HepG2 (cell line): ENCODE data around the gene KIF24. TPM values are rescaled to one million over a fixed set of nuclear protein-coding genes. Genes with fewer than 3 reads are reported as not detected.

Experiments
- ATAC-seq: fragments of 200-7000 bp; cut with Tn5 transposase; 3 replicates; pipeline ENCODE4 v1.9.1; 2020; ENCODE audit warnings: mild to moderate bottlenecking, moderate library complexity
- Bru-seq: library from RNA; stranded (reverse); fragments of 400-500 nt; gene quantifications from one replicate; lab custom pipeline; 2021; lab: Mats Ljungman, UMichigan
- BruChase-seq, 2 experiments: library from RNA; stranded (reverse); fragments of 400-500 nt; gene quantifications; one replicate each; lab custom pipeline; 2021; lab: Mats Ljungman, UMichigan
- BruUV-seq: library from RNA; stranded (reverse); fragments of 400-500 nt; replicated peaks from 2 replicates; lab custom pipeline; 2021; lab: Mats Ljungman, UMichigan
- CTCF ChIA-PET: fragments of 300-600 bp; formaldehyde crosslinking; extraction: SDS; loops from one replicate; lab custom pipeline; 2021; ENCODE audit warnings: low total read pairs, inconsistent platforms, low intra/inter-chr PET ratio; lab: Yijun Ruan, JAX
- POLR2A ChIA-PET: fragments of 350-600 bp; sonication (Branson Sonifier 250); formaldehyde crosslinking; loops from one replicate; lab custom pipeline; 2020; ENCODE audit warnings: antibody characterized with exemption, inconsistent platforms; lab: Yijun Ruan, JAX
- DNase-seq: peaks from one replicate; pipeline ENCODE4 v3.0.0-alpha.2; 2015; ENCODE audit warnings: low spot score
- FAIRE-seq: peaks from 3 replicates; lab custom pipeline; 2011; peaks lifted over from hg19 to GRCh38; lab: Jason Lieb, UNC
- H2AFZ ChIP-seq: one replicate; pipeline ENCODE4 v1.6.1; 2011; ENCODE audit warnings: low read length, inconsistent platforms
- H3K27ac ChIP-seq: fragments of 300-600 bp; 3 replicates; pipeline ENCODE4 v1.8.0; 2011; ENCODE audit warnings: mixed run types, mild to moderate bottlenecking, mixed read lengths, low read length, inconsistent platforms; ENCODE audit not compliant: insufficient read depth; ENCODE audit errors: extremely low read length
- H3K27me3 ChIP-seq, 2 experiments: fragments of 200-600 bp in 1 of 2; 2 replicates in 1 of 2; 3 replicates in 1 of 2; pipeline versions ENCODE4 v1.6.0 to v1.8.0; 2011; ENCODE audit warnings: low read length in 2 of 2, mild to moderate bottlenecking in 2 of 2, moderate library complexity in 2 of 2, inconsistent platforms in 1 of 2; ENCODE audit not compliant: insufficient read depth in 2 of 2, control insufficient read depth in 1 of 2
- H3K36me3 ChIP-seq, 2 experiments: fragments of 200-600 bp in 1 of 2; replicated peaks in 1 of 2; 2 replicates in 1 of 2; 3 replicates in 1 of 2; pipeline versions ENCODE4 v1.5.1 to v1.8.0; 2011; ENCODE audit warnings: low read length in 2 of 2, inconsistent platforms in 1 of 2; ENCODE audit not compliant: insufficient read depth in 2 of 2, control insufficient read depth in 1 of 2
- H3K4me1 ChIP-seq: 2 replicates; pipeline ENCODE4 v1.5.1; 2012; ENCODE audit warnings: low read length, inconsistent platforms; ENCODE audit not compliant: insufficient read depth
- H3K4me2 ChIP-seq: 2 replicates; pipeline ENCODE4 v1.6.0; 2011; ENCODE audit warnings: low read depth, low read length, inconsistent platforms
- H3K4me3 ChIP-seq, 3 experiments: fragments of 200-600 bp in 1 of 3; sonication (generic), shearing (Covaris generic) in 1 of 3; replicated peaks in 1 of 3; 2 replicates each; pipeline ENCODE4 v1.5.1; 2011 to 2016; ENCODE audit warnings: low read length in 3 of 3, inconsistent platforms in 2 of 3, low read depth in 2 of 3, mild to moderate bottlenecking in 2 of 3, control low read depth in 1 of 3, mixed read lengths in 1 of 3; ENCODE audit not compliant: insufficient read depth in 1 of 3
- H3K79me2 ChIP-seq: one replicate; pipeline ENCODE4 v1.6.1; 2011; ENCODE audit warnings: low read length, inconsistent platforms; ENCODE audit not compliant: insufficient read depth
- H3K9ac ChIP-seq: 2 replicates; pipeline ENCODE4 v1.6.0; 2011; ENCODE audit warnings: mild to moderate bottlenecking, low read depth, low read length, inconsistent platforms; ENCODE audit not compliant: insufficient read depth
- H3K9me3 ChIP-seq: 2 replicates; pipeline ENCODE4 v1.5.1; 2012; ENCODE audit warnings: mild to moderate bottlenecking, low read length
- H4K20me1 ChIP-seq: 2 replicates; pipeline ENCODE4 v1.6.0; 2011; ENCODE audit warnings: inconsistent platforms, mild to moderate bottlenecking, low read length, moderate library complexity; ENCODE audit not compliant: insufficient read depth
- ATF4 ChIP-seq, 2 experiments: fragments of 450-650 bp in 1 of 2; sonication (generic) in 1 of 2; formaldehyde crosslinking; IDR thresholded peaks; 2 replicates each; pipeline versions ENCODE4 v1.5.0 to v1.8.0; 2020 to 2022; ENCODE audit warnings: mild to moderate bottlenecking in 1 of 2, missing genetic modification reagents in 1 of 2
- ELF4 ChIP-seq: sonication (generic); formaldehyde crosslinking; IDR thresholded peaks from 2 replicates; pipeline ENCODE4 v1.5.0; 2020; ENCODE audit warnings: missing genetic modification reagents, mild to moderate bottlenecking, moderate library complexity, borderline replicate concordance
- FLYWCH1 ChIP-seq: sonication (generic); formaldehyde crosslinking; IDR thresholded peaks from 2 replicates; pipeline ENCODE4 v1.8.1; 2023; ENCODE audit warnings: mild to moderate bottlenecking, missing genetic modification reagents
- KAT7 ChIP-seq: IDR thresholded peaks from 2 replicates; pipeline ENCODE4 v1.6.1; 2018; ENCODE audit warnings: borderline replicate concordance, missing compliant biosample characterization
- KLF16 ChIP-seq, 2 experiments: sonication (generic) in 1 of 2; formaldehyde crosslinking in 1 of 2; IDR thresholded peaks; 2 replicates each; pipeline versions ENCODE4 v1.6.1 to v1.8.0; 2016 to 2023; ENCODE audit warnings: missing genetic modification reagents in 2 of 2, missing compliant biosample characterization in 1 of 2
- RARG ChIP-seq: sonication (generic); formaldehyde crosslinking; IDR thresholded peaks from 2 replicates; pipeline ENCODE4 v1.4.0; 2020; ENCODE audit warnings: low read depth, mild to moderate bottlenecking, missing genetic modification reagents
- SIN3B ChIP-seq: fragments of 150-350 bp; IDR thresholded peaks from 2 replicates; pipeline ENCODE4 v1.6.1; 2014; ENCODE audit warnings: low read length
- SMARCC2 ChIP-seq: fragments of 450-650 bp; IDR thresholded peaks from 2 replicates; pipeline ENCODE4 v1.6.1; 2017; ENCODE audit warnings: antibody characterized with exemption, mild to moderate bottlenecking
- TGIF2 ChIP-seq: IDR thresholded peaks from 2 replicates; pipeline ENCODE4 v1.6.1; 2016; ENCODE audit warnings: control low read depth, missing compliant biosample characterization
- TP53 ChIP-seq: sonication (generic); formaldehyde crosslinking; conservative IDR thresholded peaks from 2 replicates; pipeline ENCODE4 v1.4.0; 2020; ENCODE audit warnings: missing genetic modification reagents
- ZFP62 ChIP-seq: sonication (generic); formaldehyde crosslinking; IDR thresholded peaks from 2 replicates; pipeline ENCODE4 v1.4.0; 2020; ENCODE audit warnings: missing genetic modification reagents
- ZFX ChIP-seq: sonication (generic); formaldehyde crosslinking; IDR thresholded peaks from 2 replicates; pipeline ENCODE4 v1.4.0; 2020; ENCODE audit warnings: mild to moderate bottlenecking, low read depth, missing genetic modification reagents, moderate library complexity
- ZNF275 ChIP-seq: sonication (generic); formaldehyde crosslinking; IDR thresholded peaks from 2 replicates; pipeline ENCODE4 v1.8.0; 2022; ENCODE audit warnings: missing genetic modification reagents, mild to moderate bottlenecking, inconsistent platforms, borderline replicate concordance
- ZNF343 ChIP-seq: sonication (generic); formaldehyde crosslinking; IDR thresholded peaks from 2 replicates; pipeline ENCODE4 v1.4.0; 2020; ENCODE audit warnings: mild to moderate bottlenecking, missing genetic modification reagents
- ZNF674 ChIP-seq: sonication (generic); formaldehyde crosslinking; IDR thresholded peaks from 2 replicates; pipeline ENCODE4 v1.5.0; 2020; ENCODE audit warnings: low read depth, mild to moderate bottlenecking, missing genetic modification reagents
- ZSCAN22 ChIP-seq: sonication (generic); formaldehyde crosslinking; IDR thresholded peaks from 2 replicates; pipeline ENCODE4 v1.4.0; 2020; ENCODE audit warnings: mild to moderate bottlenecking, missing genetic modification reagents
- ZSCAN30 ChIP-seq: sonication (generic); formaldehyde crosslinking; IDR thresholded peaks from 2 replicates; pipeline ENCODE4 v1.5.0; 2020; ENCODE audit warnings: mild to moderate bottlenecking, missing genetic modification reagents
- WGBS: methylation state at CpG from one replicate; pipeline ENCODE4 v1.1.6; 2017; ENCODE audit warnings: low lambda C conversion rate; 5-methylcytosine and 5-hydroxymethylcytosine counted together
- in situ Hi-C: cut with HindIII; loops from 2 replicates; pipeline ENCODE4 v1.10.0; 2017; ENCODE audit warnings: low pct_unique_long_range_greater_than_20kb; ENCODE audit not compliant: extremely low pct_ligation_motif_present
- intact Hi-C: fragments of 100-400 bp; cut with micrococcal nuclease; formaldehyde crosslinking; loops from one replicate; pipeline ENCODE4 v1.10.0; 2022; ENCODE audit not compliant: unreplicated experiment
- long read RNA-seq, 2 experiments: library from RNA in 1 of 2; library from polyadenylated mRNA in 1 of 2; stranded (forward) in 1 of 2; unstranded in 1 of 2; transcript quantifications; one replicate each; pipeline ENCODE4 v2.0.0, GENCODE V29; 2019 to 2022
- polyA minus RNA-seq, 3 experiments: library from RNA; depleted of rRNA, polyadenylated mRNA; stranded (reverse); fragments of >200 nt; gene quantifications; 2 replicates each; pipeline ENCODE4 v1.2.3, GENCODE V29; 2011; ENCODE audit warnings: low replicate concordance in 1 of 3
- polyA plus RNA-seq, 8 experiments: library from polyadenylated mRNA; depleted of rRNA in 3 of 8; stranded (reverse) in 7 of 8; unstranded in 1 of 8; fragments of >200 nt; fragmentation: Illumina TruSeq in 4 of 8; extraction: Trizol in 4 of 8; gene quantifications; 2 replicates each; pipeline versions ENCODE4 v1.2.1 to v1.2.3, GENCODE V29; 2011 to 2016; ENCODE audit warnings: low read depth in 4 of 8, missing spikeins in 1 of 8, mixed read lengths in 1 of 8; ENCODE audit not compliant: insufficient read depth in 1 of 8
- total RNA-seq, 5 experiments: library from RNA; depleted of rRNA; stranded (reverse); fragments of >200 nt; fragmentation: Illumina TruSeq; extraction: Trizol; gene quantifications; 2 replicates each; pipeline ENCODE4 v1.2.3, GENCODE V29; 2016; ENCODE audit warnings: low read depth in 1 of 5

KIF24 gene
- total RNA-seq (2016; rRNA removed; fragmentation: Illumina TruSeq; extraction: Trizol) (2.8 and 3.0 TPM in 2 replicates), polyA plus RNA-seq (2011; rRNA removed) (1.1 TPM in 2 replicates), polyA minus RNA-seq (2011; rRNA and poly(A)+ RNA removed; ENCODE audit: low replicate concordance) (2.8 and 24.8 TPM in 2 replicates), Bru-seq, nascent RNA (percentile 35 among the genes with signal in this experiment), BruChase-seq, experiment 1, labeled RNA remaining after a 6-hour chase (percentile 30 among the genes with signal in this experiment), BruChase-seq, experiment 2, labeled RNA remaining after a 2-hour chase (percentile 38 among the genes with signal in this experiment)
- total RNA-seq (2016; cell fraction: cytosol; rRNA removed; fragmentation: Illumina TruSeq; extraction: Trizol; ENCODE audit: low read depth), result 0.61 and 0.79 TPM in 2 replicates
- total RNA-seq (2016; cell fraction: insoluble cytoplasmic fraction; rRNA removed; fragmentation: Illumina TruSeq; extraction: Trizol), result 2.9 and 3.1 TPM in 2 replicates
- 0.96 and 1.1 TPM in 2 replicates for total RNA-seq (2016; cell fraction: membrane; rRNA removed; fragmentation: Illumina TruSeq; extraction: Trizol)
- 4.0 and 4.2 TPM in 2 replicates for total RNA-seq (2016; cell fraction: nucleus; rRNA removed; fragmentation: Illumina TruSeq; extraction: Trizol)
- 0.53 and 0.70 TPM in 2 replicates for polyA plus RNA-seq (2011; cell fraction: cytosol; rRNA removed)
- 1.7 and 1.9 TPM in 2 replicates for polyA plus RNA-seq (2011; cell fraction: nucleus; rRNA removed)
- polyA plus RNA-seq (2012), result 0.40 and 0.67 TPM in 2 replicates
- polyA plus RNA-seq (2016; cell fraction: cytosol; fragmentation: Illumina TruSeq; extraction: Trizol; ENCODE audit: low read depth), result 0.29 and 0.34 TPM in 2 replicates
- polyA plus RNA-seq (2016; cell fraction: insoluble cytoplasmic fraction; fragmentation: Illumina TruSeq; extraction: Trizol; ENCODE audit: low read depth), result 1.7 and 2.2 TPM in 2 replicates
- polyA plus RNA-seq (2016; cell fraction: membrane; fragmentation: Illumina TruSeq; extraction: Trizol; ENCODE audit: low read depth), result 0.55 and 0.58 TPM in 2 replicates
- polyA plus RNA-seq (2016; cell fraction: nucleus; fragmentation: Illumina TruSeq; extraction: Trizol; ENCODE audit: insufficient read depth, low read depth), result 3.6 and 4.2 TPM in 2 replicates
- polyA minus RNA-seq (2011; cell fraction: cytosol; rRNA and poly(A)+ RNA removed), result 0.89 and 1.1 TPM in 2 replicates
- 2.9 and 4.0 TPM in 2 replicates for polyA minus RNA-seq (2011; cell fraction: nucleus; rRNA and poly(A)+ RNA removed)
- long read RNA-seq, experiment 1, result 0 reads
- long read RNA-seq, experiment 2, full-length matches to known transcripts, result 1 of 3 reads
- long read RNA-seq, experiment 2, partial matches to known transcripts, result 1 of 3 reads
- long read RNA-seq, experiment 2, other reads (novel, unspliced or antisense), result 1 of 3 reads

- peak; percentile 99 for FAIRE-seq
- DNase-seq, result peak; percentile 100
- in situ Hi-C loops, result no loop called here
- CTCF ChIA-PET, result interaction anchor here (7.1 kb wide), 1 partner anchor 49 kb away, joined by 143 read pairs; the partner anchor contains the start of gene MYORG
- no peaks in the 10 kb centered on the region; a peak in 1 of 5 replicates for H3K27me3 ChIP-seq
- no peaks in the 10 kb centered on the region for H3K36me3 ChIP-seq
- BruUV-seq, result no TSS peak
- peak within 1 kb of the TSS; percentile 89 for H3K27ac ChIP-seq
- ATAC-seq, result peak; percentile 96
- H3K4me2 ChIP-seq, result peak within 1 kb of the TSS; percentile 80
- peak within 1 kb of the TSS; percentile 95 for H3K9ac ChIP-seq
- peaks cover 50% of the 10 kb centered on the region for H3K4me1 ChIP-seq
- peaks cover 9% of the 10 kb centered on the region for H3K79me2 ChIP-seq
- WGBS, result 3% methylated on average over 27 of the region's 64 CpGs
- peak within 1 kb of the TSS; percentile 83 to 94 (median 89) for H3K4me3 ChIP-seq
- H3K9me3 ChIP-seq, result no peaks in the 10 kb centered on the region
- H2AFZ ChIP-seq, result peak within 1 kb of the TSS; percentile 66
- intact Hi-C loops, result no loop called here
- H4K20me1 ChIP-seq, result no peaks in the 10 kb centered on the region
- POLR2A ChIA-PET, result no interaction called here
- TF ChIP-seq TGIF2, result peak; percentile 93
- TF ChIP-seq KAT7 (CRISPR knock-in tag), result no peak
- TF ChIP-seq ZSCAN30 (CRISPR knock-in tag), result no peak
- TF ChIP-seq FLYWCH1 (CRISPR knock-in tag), result no peak
- no peak; the same call in 1 of the 2 replicates for TF ChIP-seq ZNF343 (CRISPR knock-in tag)
- no peak for TF ChIP-seq RARG (CRISPR knock-in tag)
- TF ChIP-seq ATF4 (CRISPR knock-in tag; IDR thresholded peaks at IDR 0.05), result 0 out of 4 replicates have a peak, but pooled peaks of 1 of the 2 experiments have one; percentile 29
- TF ChIP-seq ELF4 (CRISPR knock-in tag), result no peak
- TF ChIP-seq TP53, result no peak
- TF ChIP-seq SIN3B, result peak; percentile 87
- peak; percentile 67; the same call in 1 of the 2 replicates for TF ChIP-seq ZNF275 (CRISPR knock-in tag)
- TF ChIP-seq ZFX, result peak; percentile 96
- TF ChIP-seq KLF16 (CRISPR knock-in tag; IDR thresholded peaks at IDR 0.05), result peak in 1 of 2 experiments; percentile 68; a peak in 2 of 4 replicates
- TF ChIP-seq ZFP62 (CRISPR knock-in tag), result no peak
- no peak for TF ChIP-seq ZSCAN22 (CRISPR knock-in tag)
- no peak for TF ChIP-seq SMARCC2
- TF ChIP-seq ZNF674 (CRISPR knock-in tag), result no peak
These were observed at the start of gene KIF24, which contains the start of gene NUDT2 for GRCh38 chr9:34328987-34329832. Gene KIF24, minus strand, starts transcription at chr9:34329268. Its CDS starts 17,922 bp downstream, at chr9:34311346. Gene NUDT2, plus strand, starts transcription at chr9:34329569. Its CDS starts 9,471 bp downstream, at chr9:34339040.
